ENCODE results near the gene SLC33A1. TPM values are rescaled to one million over a fixed set of nuclear protein-coding genes. Genes with fewer than 3 reads are reported as not detected.
"Not testable (repeated sequence)": the region's sequence is repeated elsewhere in the genome, so short reads cannot be mapped to it uniquely, and the experiment has no call there.

Gene SLC33A1
- total and polyA plus RNA-seq, 4 experiments from 2014 or later, result 18.4 to 45.8 (median 34.3) TPM

DNA sequence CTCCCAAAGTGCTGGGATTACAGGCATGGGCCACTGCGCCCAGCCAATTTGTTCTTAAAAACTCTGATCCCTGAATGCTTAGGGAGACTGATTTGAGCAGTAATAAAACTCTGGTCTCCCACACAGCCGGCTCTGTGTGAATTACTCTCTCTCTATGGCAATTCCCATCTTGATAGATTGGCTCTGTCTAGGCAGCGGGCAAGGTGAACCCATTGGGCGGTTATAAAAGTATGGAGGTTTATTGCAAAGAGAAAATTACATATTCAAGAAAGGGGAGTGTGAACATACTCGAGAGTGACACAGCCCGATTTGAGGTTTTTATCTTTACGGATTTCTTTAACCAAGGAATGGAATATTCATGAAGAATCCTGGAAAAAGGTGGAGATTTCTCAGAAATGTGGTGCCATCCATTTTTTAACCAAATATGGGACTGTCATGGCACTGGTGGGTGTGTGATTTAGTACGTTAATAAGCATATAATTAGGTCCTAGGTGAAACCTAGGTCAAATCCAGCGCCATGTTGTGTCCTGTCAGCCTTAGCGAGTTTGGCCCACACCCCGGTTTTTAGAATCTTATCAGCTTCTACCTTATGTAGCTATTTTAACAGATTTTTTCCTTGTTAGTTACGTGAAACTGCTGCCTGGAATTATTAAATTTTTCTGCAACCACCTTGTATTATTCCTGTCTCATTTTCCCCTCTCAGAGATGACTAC is 9.0 kb upstream of the SLC33A1 start:
- Mint-ChIP-seq H3K9me3 (no peaks in the 10 kb centered on the region), H3K4me3 (peak overlapping the region in 2 of 8 donors; percentile 5 to 39)
- intact Hi-C loops (cut with micrococcal nuclease), result no loop called here

DNA sequence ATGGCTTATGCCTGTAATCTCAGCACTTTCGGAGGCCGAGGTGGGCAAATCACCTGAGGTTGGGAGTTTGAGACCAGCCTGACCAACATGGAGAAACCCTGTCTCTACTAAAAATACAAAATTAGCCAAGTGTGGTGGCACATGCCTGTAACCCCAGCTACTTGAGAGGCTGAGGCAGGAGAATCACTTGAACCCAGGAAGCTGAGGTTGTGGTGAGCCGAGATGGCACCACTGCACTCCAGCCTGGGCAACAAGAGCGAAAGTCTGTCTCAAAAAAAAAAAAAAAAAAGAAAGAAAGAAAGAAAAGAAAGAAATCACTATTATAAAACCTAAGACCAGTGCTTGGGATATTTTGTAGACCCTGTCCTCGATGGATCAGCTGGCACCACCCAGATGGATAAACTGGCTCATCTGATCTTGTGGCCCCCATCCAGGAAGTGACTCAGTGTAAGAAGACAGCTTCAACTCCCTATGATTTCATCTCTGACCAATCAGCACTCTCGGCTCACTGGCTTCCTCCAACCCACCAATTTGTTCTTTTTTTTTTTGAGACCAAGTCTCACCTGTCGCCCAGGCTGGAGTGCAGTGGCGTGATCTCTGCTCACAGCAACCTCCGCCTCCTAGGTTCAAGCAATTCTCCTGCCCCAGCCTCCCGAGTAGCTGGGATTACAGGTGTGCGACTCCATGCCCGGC is 8.2 kb upstream of the SLC33A1 start:
- ChIA-PET CTCF (ENCODE audit: partially characterized antibody) (interaction anchor here (0.7 to 4.3 kb wide), 4 partner anchors 8 to 57 kb away, joined by 3 to 27 read pairs (median 6); partner anchors contain the start of genes C3orf33 and SLC33A1), POLR2A (ENCODE audit: partially characterized antibody) (interaction anchor here (0.7 to 2.4 kb wide), 6 partner anchors 8 to 1298 kb away, joined by 3 to 13 read pairs (median 6); partner anchors contain the start of genes C3orf33, CCNL1, GMPS and SLC33A1)
- peaks cover 14% of the 10 kb centered on the region for H3K4me1 ChIP-seq (ENCODE audit: insufficient read depth, low read length)
- Mint-ChIP-seq H3K4me3 (peak overlapping the region in 7 of 8 donors; percentile 5 to 72 (median 57)), H3K4me1 (peaks cover 6 to 21% (median 13%) of the 10 kb centered on the region in 4 donors), H3K27ac (peak overlapping the region; percentile 77 to 95 (median 91))
- not testable (repeated sequence) for H3K36me3 Mint-ChIP-seq; H3K27me3 Mint-ChIP-seq; H3K9me3 Mint-ChIP-seq; H3K27me3 ChIP-seq (ENCODE audit: insufficient read depth, low read length); H3K36me3 ChIP-seq (ENCODE audit: insufficient read depth, low read length); H3K9me3 ChIP-seq (ENCODE audit: control insufficient read depth in 1 of 2, low read length in 2 of 2); H3K4me3 ChIP-seq (ENCODE audit: low read length in 2 of 2)
- H3K27ac ChIP-seq (ENCODE audit: low read depth, low read length), result peak overlapping the region; percentile 29
- DNase-seq, result peak; percentile 69 to 86 (median 79)
- intact Hi-C loops (cut with micrococcal nuclease), result loop anchor here (1.0 kb wide), 2 partner anchors 8 kb away; partner anchors contain the start of genes GMPS and SLC33A1

More for the DNA sequence above, 9.0 kb upstream of the SLC33A1 start:
- Histone ChIP-seq H3K27me3 (ENCODE audit: insufficient read depth, low read length) (no peaks in the 10 kb centered on the region), H3K27ac (ENCODE audit: low read depth, low read length) (peak overlapping the region; percentile 29), H3K4me1 (ENCODE audit: insufficient read depth, low read length) (peaks cover 14% of the 10 kb centered on the region), H3K9me3 (ENCODE audit: control insufficient read depth in 1 of 2, low read length in 2 of 2) (no peaks in the 10 kb centered on the region), H3K36me3 (ENCODE audit: insufficient read depth, low read length) (no peaks in the 10 kb centered on the region), H3K4me3 (ENCODE audit: low read length in 2 of 2) (no peak overlapping the region)
- peaks cover 6 to 21% (median 13%) of the 10 kb centered on the region in 4 donors for H3K4me1 Mint-ChIP-seq
- peak overlapping the region in 6 of 7 donors; percentile 77 to 95 (median 90) for H3K27ac Mint-ChIP-seq
- ChIA-PET CTCF (ENCODE audit: partially characterized antibody) (interaction anchor here (1.5 to 4.3 kb wide), 3 partner anchors 10 to 58 kb away, joined by 3 to 27 read pairs (median 9); partner anchors contain the start of genes C3orf33 and SLC33A1), POLR2A (ENCODE audit: partially characterized antibody) (interaction anchor here (2.0 to 2.4 kb wide), 2 partner anchors 8 to 10 kb away, joined by 7 to 13 read pairs; partner anchors contain the start of genes GMPS and SLC33A1)
- no peak for DNase-seq
- no peaks in the 10 kb centered on the region for H3K27me3 Mint-ChIP-seq
- no peaks in the 10 kb centered on the region for H3K36me3 Mint-ChIP-seq

DNA sequence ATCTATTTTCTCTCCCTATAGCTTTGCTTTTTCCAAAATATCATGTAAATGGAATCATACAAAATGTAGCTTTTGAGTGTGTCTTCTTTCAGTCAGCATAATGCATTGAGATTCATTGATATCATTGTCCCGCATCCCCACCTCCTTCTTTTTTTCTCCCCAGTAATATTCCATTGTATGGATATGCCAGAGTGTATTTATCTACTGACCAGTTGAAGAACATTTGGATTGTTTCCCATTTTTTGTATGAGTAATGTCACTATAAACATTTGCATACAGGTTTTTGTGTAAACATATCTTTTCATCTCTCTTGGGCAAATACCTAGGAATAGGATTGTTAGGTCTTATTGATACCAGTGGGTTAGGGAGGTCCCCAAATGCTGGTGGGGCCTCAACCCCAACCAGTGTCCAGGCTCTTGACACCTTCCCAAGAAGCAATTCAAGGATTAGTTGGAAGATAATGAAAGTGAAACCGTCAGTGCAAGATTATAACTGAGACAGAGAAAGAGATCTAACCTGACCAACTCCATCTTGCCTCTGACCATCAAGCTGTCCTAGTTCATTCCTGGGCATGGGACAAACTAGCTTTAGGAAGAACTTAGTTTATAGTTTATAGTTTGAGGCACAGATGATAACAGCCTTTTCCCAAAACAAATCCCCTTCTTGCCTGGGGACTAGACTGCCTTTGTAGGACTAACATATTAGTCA is 7.4 kb upstream of the SLC33A1 start:
- DNase-seq, result no peak

DNA sequence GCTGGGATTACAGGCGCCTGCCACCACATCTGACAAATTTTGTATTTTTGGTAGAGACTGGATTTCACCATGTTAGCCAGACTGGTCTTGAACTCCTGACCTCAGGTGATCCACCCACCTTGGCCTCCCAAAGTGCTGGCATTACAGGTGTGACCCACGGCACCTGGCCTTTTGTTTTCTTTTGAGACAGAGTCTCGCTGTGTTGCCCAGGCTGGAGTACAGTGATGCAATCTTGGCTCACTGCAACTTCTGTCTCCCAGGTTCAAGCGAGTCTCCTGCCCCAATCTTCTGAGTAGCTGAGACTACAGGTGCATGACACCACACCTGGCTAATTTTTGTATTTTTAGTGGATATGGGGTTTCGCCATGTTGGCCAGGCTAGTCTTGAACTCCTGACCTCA is 6.2 kb upstream of the SLC33A1 start:
- H3K27me3 Mint-ChIP-seq; H3K4me3 Mint-ChIP-seq; H3K27ac ChIP-seq (ENCODE audit: low read depth, low read length); H3K36me3 Mint-ChIP-seq; H3K36me3 ChIP-seq (ENCODE audit: insufficient read depth, low read length); H3K27me3 ChIP-seq (ENCODE audit: insufficient read depth, low read length); H3K4me3 ChIP-seq (ENCODE audit: low read length in 2 of 2); DNase-seq; H3K9me3 ChIP-seq (ENCODE audit: control insufficient read depth in 1 of 2, low read length in 2 of 2); intact Hi-C loops (cut with micrococcal nuclease); H3K9me3 Mint-ChIP-seq: not testable (repeated sequence)
- H3K4me1 ChIP-seq (ENCODE audit: insufficient read depth, low read length), result peaks cover 14% of the 10 kb centered on the region
- ChIA-PET CTCF (ENCODE audit: partially characterized antibody) (interaction anchor here (1.0 to 4.3 kb wide), 2 partner anchors 9 to 55 kb away, joined by 4 to 27 read pairs; partner anchors contain the start of gene C3orf33), POLR2A (ENCODE audit: partially characterized antibody) (interaction anchor here (0.6 kb wide), 1 partner anchor 54 kb away, joined by 3 read pairs; the partner anchor contains the start of gene C3orf33)
- Mint-ChIP-seq H3K4me1 (peaks cover 6 to 28% (median 13%) of the 10 kb centered on the region in 4 donors), H3K27ac (peak overlapping the region in 1 of 7 donors; percentile 4)

More for the DNA sequence above, 7.4 kb upstream of the SLC33A1 start:
- H3K27me3 ChIP-seq (ENCODE audit: insufficient read depth, low read length), result no peaks in the 10 kb centered on the region
- peak overlapping the region in 3 of 8 donors; percentile 5 to 72 (median 32) for H3K4me3 Mint-ChIP-seq
- no peaks in the 10 kb centered on the region for H3K9me3 ChIP-seq (ENCODE audit: control insufficient read depth in 1 of 2, low read length in 2 of 2)
- intact Hi-C loops (cut with micrococcal nuclease), result loop anchor here (1.0 kb wide), 2 partner anchors 7 to 9 kb away; partner anchors contain the start of genes GMPS and SLC33A1
- peaks cover 6 to 22% (median 13%) of the 10 kb centered on the region in 4 donors for H3K4me1 Mint-ChIP-seq
- peaks cover 14% of the 10 kb centered on the region for H3K4me1 ChIP-seq (ENCODE audit: insufficient read depth, low read length)
- no peaks in the 10 kb centered on the region for H3K27me3 Mint-ChIP-seq
- POLR2A ChIA-PET (ENCODE audit: partially characterized antibody), result interaction anchor here (0.9 to 2.4 kb wide), 4 partner anchors 8 to 1299 kb away, joined by 5 to 13 read pairs (median 7); partner anchors contain the start of genes C3orf33, CCNL1, GMPS and SLC33A1
- H3K27ac ChIP-seq (ENCODE audit: low read depth, low read length), result no peak overlapping the region
- no peaks in the 10 kb centered on the region for H3K36me3 ChIP-seq (ENCODE audit: insufficient read depth, low read length)
- no peak overlapping the region for H3K4me3 ChIP-seq (ENCODE audit: low read length in 2 of 2)
- H3K27ac Mint-ChIP-seq, result peak overlapping the region; percentile 64 to 95 (median 91)
- H3K36me3 Mint-ChIP-seq, result no peaks in the 10 kb centered on the region
- CTCF ChIA-PET (ENCODE audit: partially characterized antibody), result interaction anchor here (0.7 to 4.3 kb wide), 3 partner anchors 8 to 56 kb away, joined by 3 to 27 read pairs (median 4); partner anchors contain the start of gene C3orf33
- no peaks in the 10 kb centered on the region for H3K9me3 Mint-ChIP-seq

DNA sequence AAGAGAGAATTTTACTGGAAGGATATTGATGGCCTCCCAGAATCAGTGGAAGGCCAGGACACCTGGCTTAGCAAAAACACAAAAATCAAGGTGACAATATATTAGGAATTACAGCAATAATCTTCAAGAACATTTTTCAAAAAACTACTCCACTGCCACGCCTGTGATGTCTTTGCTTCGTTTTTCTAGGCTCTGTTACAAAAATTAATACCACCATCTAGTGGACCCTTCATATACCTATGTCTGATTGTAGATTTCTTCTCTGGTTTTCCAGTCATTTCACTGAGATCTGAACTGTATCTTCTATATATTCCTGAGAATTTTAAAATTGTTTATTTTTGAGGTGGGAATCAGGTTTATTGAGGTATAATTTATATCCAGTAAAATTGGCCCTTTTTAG is 5.6 kb upstream of the SLC33A1 start:
- Mint-ChIP-seq H3K9me3 (no peaks in the 10 kb centered on the region), H3K4me3 (no peak overlapping the region)

More for the DNA sequence above, 5.6 kb upstream of the SLC33A1 start:
- Mint-ChIP-seq H3K27me3 (no peaks in the 10 kb centered on the region), H3K4me1 (peaks cover 8 to 31% (median 15%) of the 10 kb centered on the region in 4 donors), H3K27ac (peak overlapping the region in 3 of 7 donors; percentile 3 to 62 (median 4)), H3K36me3 (no peaks in the 10 kb centered on the region)
- peaks cover 20% of the 10 kb centered on the region for H3K4me1 ChIP-seq (ENCODE audit: insufficient read depth, low read length)
- no peak overlapping the region for H3K27ac ChIP-seq (ENCODE audit: low read depth, low read length)
- POLR2A ChIA-PET (ENCODE audit: partially characterized antibody), result no interaction called here
- no peak overlapping the region for H3K4me3 ChIP-seq (ENCODE audit: low read length in 2 of 2)
- CTCF ChIA-PET (ENCODE audit: partially characterized antibody), result interaction anchor here (4.3 kb wide), 1 partner anchor 54 kb away, joined by 27 read pairs; the partner anchor contains the start of gene C3orf33
- peak in 1 of 5 donors; percentile 10 for DNase-seq
- no peaks in the 10 kb centered on the region for H3K36me3 ChIP-seq (ENCODE audit: insufficient read depth, low read length)
- intact Hi-C loops (cut with micrococcal nuclease), result loop anchor here (10.0 kb wide), 2 partner anchors 815 to 955 kb away; partner anchors contain the start of gene TIPARP
- no peaks in the 10 kb centered on the region for H3K9me3 ChIP-seq (ENCODE audit: control insufficient read depth in 1 of 2, low read length in 2 of 2)
- no peaks in the 10 kb centered on the region for H3K27me3 ChIP-seq (ENCODE audit: insufficient read depth, low read length)
